ENCODE results near the gene TOX2.

TOX2 gene

GRCh38 chr20:43979576-43980105 lies 65.0 kb downstream of the TOX2 start:
- TF ChIP-seq CTCF (IDR thresholded peaks at IDR 0.05): no peak
- H3K27ac ChIP-seq: no peak overlapping the region

DNA sequence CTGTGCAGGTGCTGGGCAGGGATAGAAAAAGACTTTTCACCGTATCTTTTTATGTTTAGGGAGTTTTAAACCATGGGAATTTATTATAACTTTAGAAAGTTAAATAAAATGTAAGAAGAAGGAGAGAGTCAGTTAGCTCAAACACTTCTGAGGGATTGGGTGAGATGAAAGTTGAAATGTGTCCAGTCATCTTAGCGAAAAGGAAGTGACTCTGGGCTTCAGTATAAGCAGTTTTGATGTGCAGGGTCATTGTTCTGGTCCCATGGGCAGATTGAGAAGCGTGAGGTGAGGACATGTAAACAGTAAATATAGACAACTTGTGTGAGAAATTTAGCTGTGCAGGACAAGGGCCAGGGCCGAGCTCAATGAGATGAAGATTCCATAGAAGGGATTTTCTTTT lies 66.9 kb downstream of the TOX2 start:
- no peak for TF ChIP-seq ZFX (IDR thresholded peaks at IDR 0.05; ENCODE audit: borderline replicate concordance)

DNA sequence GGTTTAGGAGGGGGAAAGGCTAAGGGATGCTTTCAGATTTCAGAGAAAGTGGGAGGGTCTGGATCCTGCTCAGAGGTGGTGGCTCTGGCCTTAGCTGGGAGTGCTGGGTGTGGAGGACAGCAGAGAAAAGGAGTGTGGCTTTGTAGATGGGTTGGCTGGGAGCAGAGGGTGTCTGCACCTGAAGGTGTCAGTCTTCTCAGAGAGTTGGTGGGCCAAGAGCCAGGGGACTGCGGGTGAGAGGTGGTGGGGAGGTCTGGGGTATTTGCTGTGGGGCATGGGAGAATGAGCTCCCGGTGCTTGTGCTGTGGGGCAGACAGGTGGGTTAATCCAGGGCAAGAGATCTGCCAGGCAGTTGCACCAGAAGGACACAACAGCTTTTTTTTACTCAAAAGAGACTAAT lies 67.4 kb downstream of the TOX2 start:
- TF ChIP-seq CTCF (IDR thresholded peaks at IDR 0.05) (no peak), ZFX (IDR thresholded peaks at IDR 0.05; ENCODE audit: borderline replicate concordance) (no peak)
- H3K27ac ChIP-seq: no peak overlapping the region

More for the DNA sequence above, 66.9 kb downstream of the TOX2 start:
- no peak overlapping the region for H3K27ac ChIP-seq

- TF ChIP-seq CTCF (IDR thresholded peaks at IDR 0.05) (no peak), ZFX (IDR thresholded peaks at IDR 0.05; ENCODE audit: borderline replicate concordance) (no peak)
- H3K27ac ChIP-seq: no peak overlapping the region
Observed at GRCh38 chr20:43982886-43983285, 68.2 kb downstream of the TOX2 start.

- TF ChIP-seq CTCF (IDR thresholded peaks at IDR 0.05) (peak; percentile 66), ZFX (IDR thresholded peaks at IDR 0.05; ENCODE audit: borderline replicate concordance) (no peak)
- H3K27ac ChIP-seq: no peak overlapping the region
Observed at GRCh38 chr20:43983359-43983758, 68.7 kb downstream of the TOX2 start.

DNA sequence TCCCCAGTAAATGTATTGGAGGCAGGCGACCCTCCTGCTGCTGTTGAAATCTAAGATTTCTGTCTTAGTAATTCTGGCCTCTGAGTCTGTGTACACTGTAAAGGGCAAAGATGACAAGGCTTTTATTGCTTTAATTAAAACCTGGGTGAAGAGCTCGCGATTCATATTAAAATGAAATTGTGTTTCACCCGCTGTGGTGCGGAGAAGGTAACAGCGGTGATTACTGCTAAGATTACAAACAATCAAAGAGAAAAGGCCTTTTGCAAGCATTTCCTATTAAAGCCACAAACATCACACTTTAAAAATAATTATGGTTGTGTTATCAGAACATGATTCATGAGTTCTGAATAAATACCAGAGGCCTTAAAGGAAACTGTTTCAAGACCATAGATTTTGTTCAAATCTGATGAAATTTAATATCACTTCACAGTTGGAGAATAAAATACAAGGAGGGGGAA lies 69.3 kb downstream of the TOX2 start:
- no peak for TF ChIP-seq CTCF (IDR thresholded peaks at IDR 0.05)
- TF ChIP-seq ZFX (IDR thresholded peaks at IDR 0.05; ENCODE audit: borderline replicate concordance): no peak

DNA sequence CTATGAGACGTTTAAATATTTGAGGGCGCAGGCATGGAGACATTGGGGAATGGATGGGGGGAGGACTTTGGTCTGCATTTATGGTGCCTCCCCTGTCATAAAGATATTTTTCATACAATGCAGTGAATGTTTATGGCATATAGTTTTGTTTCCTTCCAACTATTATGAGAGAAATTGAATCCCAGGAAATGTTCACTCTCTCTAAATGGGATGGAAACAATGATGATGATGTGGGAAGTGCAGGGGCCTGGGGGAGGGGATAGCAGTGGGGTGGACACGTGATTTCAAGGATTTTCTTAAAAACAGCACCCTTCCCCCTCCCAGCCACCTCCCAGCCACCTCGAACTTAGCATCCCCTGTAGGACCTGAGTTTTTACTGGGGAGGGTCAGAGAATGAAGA lies 69.9 kb downstream of the TOX2 start:
- TF ChIP-seq ZFX (IDR thresholded peaks at IDR 0.05; ENCODE audit: borderline replicate concordance) (no peak), CTCF (IDR thresholded peaks at IDR 0.05) (no peak)
- no peak overlapping the region for H3K27ac ChIP-seq

More for the DNA sequence above, 69.3 kb downstream of the TOX2 start:
- no peak overlapping the region for H3K27ac ChIP-seq

GRCh38 chr20:43985121-43985520 lies 70.5 kb downstream of the TOX2 start:
- TF ChIP-seq ZFX (IDR thresholded peaks at IDR 0.05; ENCODE audit: borderline replicate concordance): no peak
- TF ChIP-seq CTCF (IDR thresholded peaks at IDR 0.05): no peak
- no peak overlapping the region for H3K27ac ChIP-seq

All from 22Rv1 (cell line).